ENCODE measurements around the gene CAPN13. TPM values are rescaled to one million over a fixed set of nuclear protein-coding genes. Genes with fewer than 3 reads are reported as not detected.

Gene CAPN13, protein sequence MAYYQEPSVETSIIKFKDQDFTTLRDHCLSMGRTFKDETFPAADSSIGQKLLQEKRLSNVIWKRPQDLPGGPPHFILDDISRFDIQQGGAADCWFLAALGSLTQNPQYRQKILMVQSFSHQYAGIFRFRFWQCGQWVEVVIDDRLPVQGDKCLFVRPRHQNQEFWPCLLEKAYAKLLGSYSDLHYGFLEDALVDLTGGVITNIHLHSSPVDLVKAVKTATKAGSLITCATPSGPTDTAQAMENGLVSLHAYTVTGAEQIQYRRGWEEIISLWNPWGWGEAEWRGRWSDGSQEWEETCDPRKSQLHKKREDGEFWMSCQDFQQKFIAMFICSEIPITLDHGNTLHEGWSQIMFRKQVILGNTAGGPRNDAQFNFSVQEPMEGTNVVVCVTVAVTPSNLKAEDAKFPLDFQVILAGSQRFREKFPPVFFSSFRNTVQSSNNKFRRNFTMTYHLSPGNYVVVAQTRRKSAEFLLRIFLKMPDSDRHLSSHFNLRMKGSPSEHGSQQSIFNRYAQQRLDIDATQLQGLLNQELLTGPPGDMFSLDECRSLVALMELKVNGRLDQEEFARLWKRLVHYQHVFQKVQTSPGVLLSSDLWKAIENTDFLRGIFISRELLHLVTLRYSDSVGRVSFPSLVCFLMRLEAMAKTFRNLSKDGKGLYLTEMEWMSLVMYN
- 19.2 TPM for total RNA-seq
- long read RNA-seq, partial matches to known transcripts: 1 of 7 reads
- long read RNA-seq, other reads (novel, unspliced or antisense): 6 of 7 reads

DNA sequence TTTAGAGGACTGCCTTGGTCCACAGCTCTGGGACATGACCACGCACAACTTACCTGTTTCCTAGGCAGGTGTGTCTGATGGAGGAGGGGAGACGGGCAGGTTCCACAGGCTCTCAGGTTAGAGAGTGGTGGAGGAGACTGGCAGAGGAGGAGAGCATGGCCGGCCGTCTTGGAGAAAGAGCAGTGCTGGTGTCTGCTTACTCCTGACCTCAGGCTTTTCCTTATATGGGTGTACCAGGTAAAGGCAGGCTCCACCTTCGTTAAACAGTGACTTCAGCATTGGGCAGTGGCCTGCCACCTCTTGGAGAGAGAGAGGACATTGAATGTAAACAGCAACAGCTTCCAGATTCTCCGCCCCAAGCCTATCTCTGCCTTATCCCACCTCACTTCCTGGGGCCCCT lies at the start of gene CAPN13:
Gene CAPN13 (minus strand): TSS at position 198 of the 400 bp plus-strand sequence. CDS start 20,121 bp downstream, outside the sequence.
- Histone ChIP-seq H3K4me3 (peak within 1 kb of the TSS; percentile 5), H3K27ac (no peak within 1 kb of the TSS), H3K27me3 (no peaks in the 10 kb centered on the region), H3K36me3 (no peaks in the 10 kb centered on the region), H3K4me1 (peaks cover 5% of the 10 kb centered on the region), H3K9me3 (no peaks in the 10 kb centered on the region)
- DNase-seq: no peak
- TF ChIP-seq, protein P1, sequence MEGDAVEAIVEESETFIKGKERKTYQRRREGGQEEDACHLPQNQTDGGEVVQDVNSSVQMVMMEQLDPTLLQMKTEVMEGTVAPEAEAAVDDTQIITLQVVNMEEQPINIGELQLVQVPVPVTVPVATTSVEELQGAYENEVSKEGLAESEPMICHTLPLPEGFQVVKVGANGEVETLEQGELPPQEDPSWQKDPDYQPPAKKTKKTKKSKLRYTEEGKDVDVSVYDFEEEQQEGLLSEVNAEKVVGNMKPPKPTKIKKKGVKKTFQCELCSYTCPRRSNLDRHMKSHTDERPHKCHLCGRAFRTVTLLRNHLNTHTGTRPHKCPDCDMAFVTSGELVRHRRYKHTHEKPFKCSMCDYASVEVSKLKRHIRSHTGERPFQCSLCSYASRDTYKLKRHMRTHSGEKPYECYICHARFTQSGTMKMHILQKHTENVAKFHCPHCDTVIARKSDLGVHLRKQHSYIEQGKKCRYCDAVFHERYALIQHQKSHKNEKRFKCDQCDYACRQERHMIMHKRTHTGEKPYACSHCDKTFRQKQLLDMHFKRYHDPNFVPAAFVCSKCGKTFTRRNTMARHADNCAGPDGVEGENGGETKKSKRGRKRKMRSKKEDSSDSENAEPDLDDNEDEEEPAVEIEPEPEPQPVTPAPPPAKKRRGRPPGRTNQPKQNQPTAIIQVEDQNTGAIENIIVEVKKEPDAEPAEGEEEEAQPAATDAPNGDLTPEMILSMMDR (IDR thresholded peaks at IDR 0.05): no peak
- intact Hi-C loops (cut with DNase I): no loop called here
- peak; percentile 94 for ATAC-seq

DNA sequence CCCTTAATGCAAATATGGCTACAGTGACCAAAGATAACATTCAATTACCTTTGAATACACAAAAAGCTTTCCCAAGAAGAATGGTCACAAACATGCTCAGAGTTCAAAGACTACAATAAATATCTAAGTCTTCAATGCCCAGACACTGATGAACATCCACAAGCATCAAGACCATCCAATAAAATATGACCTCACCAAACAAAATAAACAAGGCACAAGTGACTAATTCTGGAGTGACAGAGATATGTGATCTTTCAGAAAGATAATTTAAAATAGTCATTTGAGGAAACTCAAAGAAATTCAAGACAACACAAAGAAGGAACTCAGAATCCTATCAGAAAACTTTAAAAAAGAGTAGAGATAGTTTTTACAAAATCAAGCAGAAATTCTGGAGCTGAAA lies 40.6 kb upstream of the CAPN13 start:
- H3K9me3 ChIP-seq: no peaks in the 10 kb centered on the region
- TF ChIP-seq, protein P1 (IDR thresholded peaks at IDR 0.05): no peak
- H3K4me1 ChIP-seq: no peaks in the 10 kb centered on the region
- intact Hi-C loops (cut with DNase I): no loop called here
- H3K36me3 ChIP-seq: no peaks in the 10 kb centered on the region
- H3K4me3 ChIP-seq: no peak overlapping the region
- no peaks in the 10 kb centered on the region for H3K27me3 ChIP-seq
- H3K27ac ChIP-seq: no peak overlapping the region
- ATAC-seq: no peak
- no peak for DNase-seq

DNA sequence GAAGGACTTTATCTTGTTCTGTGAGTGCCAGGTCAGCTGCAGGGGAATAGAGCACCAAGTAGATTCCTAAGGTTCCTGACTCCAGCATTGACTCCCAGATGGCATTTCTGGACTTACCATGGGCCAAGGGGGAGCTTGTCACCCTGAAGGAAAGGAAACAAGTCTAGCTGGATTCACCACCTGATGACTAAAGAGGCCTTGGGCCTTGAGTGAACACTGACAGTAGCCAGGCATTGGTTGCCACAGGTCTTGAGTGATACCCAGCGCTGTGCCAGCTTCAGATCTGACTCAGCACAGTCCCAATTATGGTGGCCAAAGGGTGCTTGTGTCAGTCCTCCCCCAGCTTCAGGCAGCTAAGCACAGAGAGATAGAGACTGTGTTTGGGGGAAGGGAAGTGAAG lies 40.1 kb upstream of the CAPN13 start:
- no peak overlapping the region for H3K27ac ChIP-seq
- DNase-seq (no peak), ATAC-seq (no peak)
- H3K27me3 ChIP-seq: no peaks in the 10 kb centered on the region
- H3K36me3 ChIP-seq: no peaks in the 10 kb centered on the region
- no peak overlapping the region for H3K4me3 ChIP-seq
- no peaks in the 10 kb centered on the region for H3K9me3 ChIP-seq
- H3K4me1 ChIP-seq: no peaks in the 10 kb centered on the region
- intact Hi-C loops (cut with DNase I): no loop called here
- TF ChIP-seq, protein P1 (IDR thresholded peaks at IDR 0.05): no peak

DNA sequence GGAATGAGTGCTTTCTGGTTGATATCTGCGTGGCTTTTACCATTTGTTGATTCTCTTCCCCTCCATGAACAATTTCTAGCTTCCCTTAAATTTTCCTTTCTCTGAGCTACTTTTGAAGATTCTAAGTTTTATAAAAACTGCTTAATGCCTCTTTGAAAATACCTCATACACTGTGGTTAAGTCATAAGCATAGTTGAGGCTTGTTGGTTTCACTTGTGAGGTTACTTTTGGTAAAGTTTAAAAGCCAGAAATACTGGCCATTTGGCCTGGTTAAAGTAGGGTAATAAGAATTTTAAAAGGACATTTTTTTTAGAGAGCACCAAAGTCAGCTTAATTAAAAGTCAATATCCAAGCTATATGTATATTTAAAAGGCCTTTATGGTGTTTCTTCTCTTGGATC lies 21.3 kb upstream of the CAPN13 start:
- Histone ChIP-seq H3K4me1 (no peaks in the 10 kb centered on the region), H3K9me3 (no peaks in the 10 kb centered on the region), H3K27ac (no peak overlapping the region), H3K4me3 (no peak overlapping the region), H3K36me3 (no peaks in the 10 kb centered on the region), H3K27me3 (no peaks in the 10 kb centered on the region)
- intact Hi-C loops (cut with DNase I): no loop called here
- DNase-seq (no peak), ATAC-seq (no peak)
- TF ChIP-seq, protein P1 (IDR thresholded peaks at IDR 0.05): no peak

DNA sequence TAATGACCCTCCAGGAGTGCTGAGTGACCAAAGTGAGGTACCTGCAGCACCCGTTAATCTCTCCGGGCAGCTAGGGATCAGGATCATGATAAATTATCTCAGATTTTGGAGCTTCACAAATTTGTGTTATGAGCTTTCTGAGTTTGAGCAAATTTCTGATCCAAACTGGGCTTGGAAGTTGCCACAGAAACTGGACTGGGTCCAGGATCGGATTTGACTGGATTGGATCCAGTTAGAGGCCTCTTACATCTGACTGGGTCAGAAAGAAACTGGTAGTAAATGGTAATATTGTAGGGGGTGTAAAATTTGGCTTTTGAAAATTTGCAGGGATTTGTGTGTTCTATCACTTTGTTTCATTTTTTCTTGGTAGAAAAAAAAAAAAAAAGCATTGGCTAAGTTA lies 19.7 kb upstream of the CAPN13 start:
- DNase-seq (no peak), ATAC-seq (no peak)
- Histone ChIP-seq H3K9me3 (no peaks in the 10 kb centered on the region), H3K4me1 (no peaks in the 10 kb centered on the region), H3K27ac (no peak overlapping the region), H3K36me3 (no peaks in the 10 kb centered on the region), H3K27me3 (no peaks in the 10 kb centered on the region), H3K4me3 (no peak overlapping the region)
- TF ChIP-seq, protein P1 (IDR thresholded peaks at IDR 0.05): no peak
- intact Hi-C loops (cut with DNase I): no loop called here

Data from upper lobe of right lung (tissue), 1 donor.